A673 (cell line): Measurements from ENCODE around the gene HCAR3. TPM values are rescaled to one million over a fixed set of nuclear protein-coding genes. Genes with fewer than 3 reads are reported as not detected.

Source experiments
- BruUV-seq: library from RNA; stranded (reverse); fragments of 400-500 nt; replicated peaks from 2 replicates; lab custom pipeline; 2021; lab: Mats Ljungman, UMichigan
- CTCF ChIA-PET: fragments of 300-600 bp; sonication (Branson Sonifier 250); formaldehyde crosslinking; loops from one replicate; lab custom pipeline; 2022; ENCODE audit warnings: antibody characterized with exemption; lab: Charles Lee
- POLR2A ChIA-PET: fragments of 300-600 bp; sonication (Branson Sonifier 250); formaldehyde crosslinking; loops from one replicate; lab custom pipeline; 2022; ENCODE audit warnings: antibody characterized with exemption; ENCODE audit not compliant: low non-redundant PET; lab: Charles Lee
- DNase-seq: peaks from one replicate; pipeline ENCODE4 v3.0.0-alpha.2; 2015; ENCODE audit warnings: low spot score
- H3K27ac ChIP-seq: fragments of 200-600 bp; sonication (generic); 2 replicates; pipeline ENCODE4 v1.5.1; 2016; ENCODE audit warnings: mixed run types, low read depth, mild to moderate bottlenecking, mixed read lengths, antibody characterized with exemption, low read length; ENCODE audit not compliant: poor library complexity, severe bottlenecking
- H3K27me3 ChIP-seq: fragments of 200-600 bp; sonication (generic); replicated peaks from 2 replicates; pipeline ENCODE4 v1.6.1; 2017; ENCODE audit warnings: mixed run types, low read depth, mild to moderate bottlenecking, mixed read lengths, antibody characterized with exemption, low read length; ENCODE audit not compliant: insufficient read depth, poor library complexity
- H3K36me3 ChIP-seq: fragments of 200-600 bp; sonication (generic); 2 replicates; pipeline ENCODE4 v1.6.1; 2016; ENCODE audit warnings: mixed run types, mild to moderate bottlenecking, mixed read lengths, antibody characterized with exemption, low read length; ENCODE audit not compliant: insufficient read depth, poor library complexity, severe bottlenecking
- H3K4me1 ChIP-seq: fragments of 200-600 bp; sonication (generic); 2 replicates; pipeline ENCODE4 v1.6.1; 2017; ENCODE audit warnings: mixed run types, mild to moderate bottlenecking, mixed read lengths, antibody characterized with exemption, low read length; ENCODE audit not compliant: insufficient read depth, poor library complexity, severe bottlenecking
- H3K4me3 ChIP-seq: fragments of 200-600 bp; sonication (generic); 2 replicates; pipeline ENCODE4 v1.5.1; 2016; ENCODE audit warnings: low read depth, mixed run types, mild to moderate bottlenecking, mixed read lengths, low read length; ENCODE audit not compliant: poor library complexity, severe bottlenecking
- H3K9me3 ChIP-seq: fragments of 200-600 bp; sonication (generic); 2 replicates; pipeline ENCODE4 v1.6.1; 2016; ENCODE audit warnings: mixed run types, low read depth, mild to moderate bottlenecking, mixed read lengths, antibody characterized with exemption, low read length; ENCODE audit not compliant: poor library complexity, severe bottlenecking
- EZH2 ChIP-seq: fragments of 200-600 bp; sonication (generic); IDR thresholded peaks from 2 replicates; pipeline ENCODE4 v1.6.1; 2017; ENCODE audit warnings: borderline replicate concordance, low read depth, mild to moderate bottlenecking, mixed read lengths, antibody characterized with exemption, low read length; ENCODE audit not compliant: poor library complexity, severe bottlenecking
- intact Hi-C: fragments of 100-400 bp; cut with micrococcal nuclease; formaldehyde crosslinking; loops from one replicate; pipeline ENCODE4 v1.10.0; 2022; ENCODE audit not compliant: unreplicated experiment
- total RNA-seq: library from RNA; stranded (reverse); gene quantifications from 2 replicates; pipeline ENCODE4 v1.2.3, GENCODE V29; 2021
- TF ChIP-seq, protein P1 (sequence below): fragments of 300-800, 200-600 bp; sonication (generic); conservative IDR thresholded peaks from 2 replicates; pipeline ENCODE4 v1.5.1; 2017; ENCODE audit warnings: low read depth, mild to moderate bottlenecking, antibody characterized with exemption, low read length, moderate library complexity, mixed read lengths

Gene HCAR3
- total RNA-seq, 1 experiment from 2014 or later, result not detected

DNA sequence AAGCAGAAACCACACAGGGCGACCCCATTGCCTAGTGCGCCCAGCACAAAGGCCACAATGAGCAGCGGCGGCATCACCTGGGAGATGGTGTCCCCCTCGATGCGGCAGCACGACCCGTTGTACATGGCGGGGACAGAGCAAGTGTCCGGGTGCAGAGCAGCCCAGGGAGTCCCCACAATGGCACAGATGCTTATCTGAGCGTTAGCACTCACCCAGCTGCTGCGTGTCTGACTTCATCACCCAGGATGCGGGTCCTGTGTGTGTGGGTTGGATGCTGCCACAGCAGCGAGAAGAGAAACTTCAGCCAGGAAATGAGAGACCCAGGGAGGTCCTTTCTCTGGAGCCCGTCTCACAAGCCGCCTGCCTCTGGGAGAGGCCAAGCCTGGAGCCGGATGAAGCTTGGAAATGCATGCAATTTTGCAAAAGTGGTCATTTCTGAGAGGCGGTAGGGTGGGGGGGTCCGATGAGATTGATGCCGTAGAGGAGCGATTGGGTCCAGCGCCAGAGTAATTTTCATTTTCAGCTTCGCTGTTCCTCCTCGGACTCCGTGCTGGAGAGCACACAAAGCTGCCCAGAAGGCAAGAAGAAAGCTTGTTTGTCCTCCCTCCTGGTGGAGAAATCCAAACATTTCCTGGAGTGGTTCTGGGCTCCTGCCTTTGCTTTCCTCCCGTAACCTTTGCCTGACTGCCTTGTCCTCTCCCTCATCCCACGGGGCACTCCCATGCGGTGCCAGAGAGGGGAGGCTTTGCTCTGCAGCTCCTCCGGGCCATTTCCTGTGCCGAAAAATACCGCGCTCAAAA lies 13.8 kb upstream of the HCAR3 start, which contains the start of gene HCAR1:
HCAR1 (minus strand) TSS at position 630 of the 800 bp plus-strand sequence; CDS start at position 125, 505 bp downstream.
- CTCF ChIA-PET, result no interaction called here
- intact Hi-C loops, result no loop called here
- peak within 1 kb of the TSS; percentile 47 for H3K4me3 ChIP-seq

DNA sequence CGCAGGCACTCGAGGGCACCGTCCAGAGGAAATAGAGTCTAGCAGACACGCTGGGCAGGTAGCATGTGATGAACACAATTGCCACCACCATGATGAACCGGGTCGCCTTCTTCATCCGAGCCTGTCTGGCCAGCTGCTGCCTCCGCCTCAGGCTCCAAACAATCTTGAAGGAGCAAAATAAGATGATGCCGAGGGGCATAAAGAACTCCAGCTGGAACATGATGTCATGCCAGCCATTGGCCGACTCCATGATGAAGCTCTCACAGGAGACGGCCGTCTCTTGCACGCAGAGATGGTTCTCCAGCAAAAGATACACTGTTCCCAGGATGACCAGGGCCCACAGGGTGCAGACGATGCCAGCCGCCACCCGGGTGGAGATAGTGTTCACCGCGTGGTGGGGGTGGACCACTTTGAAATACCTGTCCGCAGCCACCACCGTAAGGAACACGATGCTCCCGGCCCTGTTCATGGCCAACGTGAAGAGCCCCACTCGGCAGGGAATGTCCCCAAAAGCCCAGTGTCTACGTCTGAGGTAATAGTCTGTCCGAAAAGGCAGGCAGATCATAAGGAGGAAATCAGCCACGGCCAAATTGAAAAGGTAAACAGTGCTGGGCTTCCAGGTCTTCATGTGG lies 13.1 kb upstream of the HCAR3 start:
- H3K27ac ChIP-seq, result no peak overlapping the region
- TF ChIP-seq, protein P1, sequence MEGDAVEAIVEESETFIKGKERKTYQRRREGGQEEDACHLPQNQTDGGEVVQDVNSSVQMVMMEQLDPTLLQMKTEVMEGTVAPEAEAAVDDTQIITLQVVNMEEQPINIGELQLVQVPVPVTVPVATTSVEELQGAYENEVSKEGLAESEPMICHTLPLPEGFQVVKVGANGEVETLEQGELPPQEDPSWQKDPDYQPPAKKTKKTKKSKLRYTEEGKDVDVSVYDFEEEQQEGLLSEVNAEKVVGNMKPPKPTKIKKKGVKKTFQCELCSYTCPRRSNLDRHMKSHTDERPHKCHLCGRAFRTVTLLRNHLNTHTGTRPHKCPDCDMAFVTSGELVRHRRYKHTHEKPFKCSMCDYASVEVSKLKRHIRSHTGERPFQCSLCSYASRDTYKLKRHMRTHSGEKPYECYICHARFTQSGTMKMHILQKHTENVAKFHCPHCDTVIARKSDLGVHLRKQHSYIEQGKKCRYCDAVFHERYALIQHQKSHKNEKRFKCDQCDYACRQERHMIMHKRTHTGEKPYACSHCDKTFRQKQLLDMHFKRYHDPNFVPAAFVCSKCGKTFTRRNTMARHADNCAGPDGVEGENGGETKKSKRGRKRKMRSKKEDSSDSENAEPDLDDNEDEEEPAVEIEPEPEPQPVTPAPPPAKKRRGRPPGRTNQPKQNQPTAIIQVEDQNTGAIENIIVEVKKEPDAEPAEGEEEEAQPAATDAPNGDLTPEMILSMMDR, result no peak
- TF ChIP-seq EZH2, result no peak
- DNase-seq, result no peak
- BruUV-seq, result no TSS peak
- H3K27me3 ChIP-seq, result no peaks in the 10 kb centered on the region
- ChIA-PET POLR2A (no interaction called here), CTCF (no interaction called here)
- intact Hi-C loops, result no loop called here
- no peaks in the 10 kb centered on the region for H3K9me3 ChIP-seq
- H3K36me3 ChIP-seq, result no peaks in the 10 kb centered on the region
- peaks cover 15% of the 10 kb centered on the region for H3K4me1 ChIP-seq
- peak overlapping the region; percentile 47 for H3K4me3 ChIP-seq

More for the DNA sequence above, 13.8 kb upstream of the HCAR3 start, which contains the start of gene HCAR1:
- H3K27ac ChIP-seq, result no peak within 1 kb of the TSS
- no peaks in the 10 kb centered on the region for H3K9me3 ChIP-seq
- no TSS peak for BruUV-seq
- no peaks in the 10 kb centered on the region for H3K27me3 ChIP-seq
- POLR2A ChIA-PET, result no interaction called here
- DNase-seq, result peak; percentile 48
- H3K36me3 ChIP-seq, result no peaks in the 10 kb centered on the region
- TF ChIP-seq EZH2, result no peak
- TF ChIP-seq, protein P1, result no peak
- H3K4me1 ChIP-seq, result peaks cover 15% of the 10 kb centered on the region

DNA sequence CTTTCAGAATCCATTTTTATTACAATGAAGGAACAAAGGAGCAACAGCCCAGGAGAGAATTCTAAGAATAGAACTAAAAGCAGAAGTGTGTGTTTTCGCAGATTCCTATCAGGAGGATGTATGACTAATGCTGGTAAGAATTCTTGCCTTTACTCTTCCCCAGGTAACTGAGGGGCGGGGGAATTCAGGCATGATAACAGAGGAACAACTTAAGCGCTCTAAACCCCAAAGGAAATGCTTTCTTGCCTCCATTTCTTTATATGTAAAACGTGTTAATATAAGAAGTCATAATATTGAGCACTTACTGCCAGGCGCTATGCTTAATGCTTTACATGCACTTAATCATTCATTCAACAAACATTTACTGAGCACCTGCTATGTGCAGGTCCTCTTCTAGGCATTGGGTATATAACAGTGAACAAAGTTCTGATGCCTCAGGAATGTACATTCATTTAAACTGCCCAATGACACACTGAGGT lies 9.5 kb upstream of the HCAR3 start:
- no peaks in the 10 kb centered on the region for H3K27me3 ChIP-seq
- BruUV-seq, result no TSS peak
- ChIA-PET CTCF (no interaction called here), POLR2A (interaction anchor here (0.6 kb wide), 1 partner anchor 107 kb away, joined by 8 read pairs; no protein-coding TSS in a partner anchor)
- no peak overlapping the region for H3K4me3 ChIP-seq
- no peak for TF ChIP-seq EZH2
- TF ChIP-seq, protein P1, result no peak
- H3K27ac ChIP-seq, result no peak overlapping the region
- DNase-seq, result no peak
- H3K9me3 ChIP-seq, result no peaks in the 10 kb centered on the region
- H3K4me1 ChIP-seq, result peaks cover 12% of the 10 kb centered on the region
- intact Hi-C loops, result no loop called here
- no peaks in the 10 kb centered on the region for H3K36me3 ChIP-seq
